Measurements from ENCODE around the gene BMP10.

BMP10 gene

GRCh38 chr2:68817306-68817705, 53.9 kb downstream of the BMP10 start:
- ATAC-seq: no peak
- DNase-seq: no peak

All from stimulated activated naive CD8-positive, alpha-beta T cell treated with anti-CD3 and anti-CD28 coated beads, Interleukin-15, Interleukin-2, amounts not matched to agents 100 U/mL and 50 U/mL, for 24 hours (primary cell).